Caco-2 (cell line): ENCODE results near the gene HCRTR1. TPM values are rescaled to one million over a fixed set of nuclear protein-coding genes. Genes with fewer than 3 reads are reported as not detected.

ENCODE experiments used
- BruUV-seq: library from RNA; stranded (reverse); fragments of 400-500 nt; replicated peaks from 2 replicates; lab custom pipeline; 2021; lab: Mats Ljungman, UMichigan
- CTCF ChIA-PET: fragments of 300-600 bp; sonication (Branson Sonifier 250); formaldehyde crosslinking; loops from one replicate; lab custom pipeline; 2022; ENCODE audit warnings: antibody characterized with exemption; lab: Charles Lee
- POLR2A ChIA-PET: fragments of 300-600 bp; sonication (Branson Sonifier 250); formaldehyde crosslinking; loops from one replicate; lab custom pipeline; 2022; ENCODE audit warnings: antibody characterized with exemption; lab: Charles Lee
- DNase-seq, 2 experiments: peaks; one replicate each; pipeline versions ENCODE4 v3.0.0 to v3.0.0-alpha.2; 2020 to 2022
- H3K27me3 ChIP-seq: replicated peaks from 2 replicates; pipeline ENCODE4 v1.6.0; 2011; ENCODE audit warnings: low read length; ENCODE audit not compliant: control insufficient read depth, insufficient read depth
- H3K36me3 ChIP-seq: 2 replicates; pipeline ENCODE4 v1.5.1; 2011; ENCODE audit warnings: low read length; ENCODE audit not compliant: control insufficient read depth, insufficient read depth
- H3K4me1 ChIP-seq: fragments of 250-450 bp; sonication (Bioruptor Pico); 2 replicates; pipeline ENCODE4 v1.5.1; 2020; ENCODE audit warnings: mild to moderate bottlenecking
- H3K4me3 ChIP-seq: 2 replicates; pipeline ENCODE4 v1.5.1; 2011; ENCODE audit warnings: low read depth, mild to moderate bottlenecking, control low read depth, low read length
- H3K9me3 ChIP-seq: fragments of 250-450 bp; sonication (Bioruptor Pico); 2 replicates; pipeline ENCODE4 v1.5.1; 2020; ENCODE audit warnings: mild to moderate bottlenecking, moderate library complexity
- H3K27ac Mint-ChIP-seq: one replicate; pipeline ENCODE4 v1.8.0; 2022; ENCODE audit warnings: mixed read lengths; ENCODE audit not compliant: unreplicated experiment
- H3K27me3 Mint-ChIP-seq: one replicate; pipeline ENCODE4 v1.8.0; 2022; ENCODE audit warnings: mixed read lengths; ENCODE audit not compliant: insufficient read depth, unreplicated experiment
- H3K36me3 Mint-ChIP-seq: one replicate; pipeline ENCODE4 v1.8.0; 2022; ENCODE audit warnings: mild to moderate bottlenecking, mixed read lengths; ENCODE audit not compliant: insufficient read depth, unreplicated experiment
- H3K4me1 Mint-ChIP-seq: one replicate; pipeline ENCODE4 v1.8.0; 2022; ENCODE audit warnings: low read depth, mixed read lengths; ENCODE audit not compliant: unreplicated experiment
- H3K4me3 Mint-ChIP-seq: one replicate; pipeline ENCODE4 v1.8.0; 2022; ENCODE audit warnings: mild to moderate bottlenecking, moderate library complexity, mixed read lengths; ENCODE audit not compliant: unreplicated experiment
- H3K9me3 Mint-ChIP-seq: one replicate; pipeline ENCODE4 v1.8.0; 2022; ENCODE audit warnings: mixed read lengths; ENCODE audit not compliant: unreplicated experiment
- CTCF ChIP-seq, 2 experiments: fragments of 200-600 bp in 1 of 2; IDR thresholded peaks; 1 replicate in 1 of 2; 2 replicates in 1 of 2; pipeline versions ENCODE4 v1.5.1 to v1.8.0; 2011 to 2022; ENCODE audit warnings: antibody characterized with exemption in 1 of 2, control low read depth in 1 of 2, inconsistent platforms in 1 of 2, low read depth in 1 of 2, low read length in 1 of 2, mild to moderate bottlenecking in 1 of 2, moderate library complexity in 1 of 2; ENCODE audit not compliant: insufficient read depth in 1 of 2, severe bottlenecking in 1 of 2, unreplicated experiment in 1 of 2
- intact Hi-C: fragments of 100-400 bp; cut with micrococcal nuclease; formaldehyde crosslinking; loops from one replicate; pipeline ENCODE4 v1.10.0; 2022; ENCODE audit not compliant: unreplicated experiment
- total RNA-seq: library from RNA; stranded (reverse); gene quantifications from 2 replicates; pipeline ENCODE4 v1.2.3, GENCODE V29; 2022

Gene HCRTR1
- total RNA-seq, 1 experiment from 2014 or later, result not detected

DNA sequence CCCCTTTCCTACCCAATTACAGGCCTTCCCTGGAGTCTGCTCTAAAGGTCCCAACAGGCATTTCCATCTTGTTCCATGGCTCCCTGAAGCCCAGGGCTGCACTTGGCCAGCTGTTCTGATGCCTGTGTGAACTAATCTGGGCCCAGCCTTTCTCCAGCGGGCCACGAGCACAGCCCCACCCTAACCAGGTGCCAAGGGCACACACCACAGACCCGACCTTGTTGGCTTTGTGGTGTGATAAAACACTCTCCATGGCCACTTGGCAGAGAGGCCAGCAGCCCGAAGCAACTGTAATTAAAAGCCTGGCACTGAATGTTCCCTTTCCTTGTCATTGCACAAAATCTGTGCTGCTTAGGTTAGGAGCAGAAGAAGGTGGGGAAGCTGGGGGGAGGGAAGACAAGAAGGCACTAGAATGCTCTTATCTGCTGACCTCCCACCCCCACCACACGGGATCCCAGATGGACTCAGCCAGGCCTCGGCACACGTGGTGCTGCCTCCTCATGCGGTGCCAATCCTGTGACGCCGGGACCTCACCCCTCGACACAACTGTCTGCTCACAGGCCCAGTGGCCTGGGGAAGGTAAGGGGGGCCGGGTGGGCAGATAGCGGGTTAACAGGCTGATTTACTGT lies 9.9 kb downstream of the HCRTR1 start:
- CTCF ChIA-PET, result no interaction called here

DNA sequence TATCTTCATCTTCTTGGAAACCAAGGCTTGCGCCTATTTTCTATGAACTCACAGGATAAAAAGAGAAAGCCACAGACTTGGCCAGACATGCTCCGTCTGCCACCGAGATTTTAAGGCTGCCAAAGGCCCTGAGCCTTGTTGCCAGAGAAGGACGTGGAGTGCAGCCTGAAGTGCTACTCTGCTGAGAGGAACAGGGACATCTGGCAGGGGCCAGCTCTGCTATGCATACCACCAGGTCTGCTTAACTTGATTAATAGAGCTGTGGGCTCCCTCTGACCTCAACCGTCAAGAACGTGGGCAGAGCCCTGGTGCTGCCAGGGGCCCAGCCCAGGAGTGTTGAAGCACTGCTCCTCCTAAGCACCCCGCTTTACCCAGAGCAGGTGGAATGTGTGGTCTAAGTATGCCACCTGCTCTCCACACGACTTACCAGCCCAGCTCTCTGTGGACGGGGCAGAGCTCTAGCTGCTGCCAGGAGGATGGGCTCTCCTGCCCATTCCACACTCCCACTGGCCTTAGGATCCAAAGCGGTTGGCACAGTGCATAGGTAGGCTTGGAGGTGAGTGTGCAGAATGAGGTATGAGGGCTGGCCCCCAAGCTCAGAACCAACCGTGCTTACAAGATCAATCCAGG lies 10.6 kb downstream of the HCRTR1 start:
- H3K36me3 ChIP-seq, result no peaks in the 10 kb centered on the region; the same call in 1 of the 2 replicates
- POLR2A ChIA-PET, result no interaction called here
- no peaks in the 10 kb centered on the region for H3K4me1 Mint-ChIP-seq
- H3K27me3 ChIP-seq, result no peaks in the 10 kb centered on the region
- no peak for DNase-seq
- no peak overlapping the region for H3K4me3 Mint-ChIP-seq
- no peak overlapping the region for H3K27ac Mint-ChIP-seq
- no peaks in the 10 kb centered on the region for H3K9me3 Mint-ChIP-seq
- no TSS peak for BruUV-seq
- peaks cover 5% of the 10 kb centered on the region for H3K36me3 Mint-ChIP-seq
- intact Hi-C loops, result no loop called here
- H3K4me1 ChIP-seq, result no peaks in the 10 kb centered on the region
- CTCF ChIA-PET, result no interaction called here
- no peak for TF ChIP-seq CTCF (IDR thresholded peaks at IDR 0.05; ENCODE audit: insufficient read depth in 1 of 2, low read depth in 1 of 2, low read length in 1 of 2, severe bottlenecking in 1 of 2, unreplicated experiment in 1 of 2)
- H3K9me3 ChIP-seq, result no peaks in the 10 kb centered on the region
- no peaks in the 10 kb centered on the region for H3K27me3 Mint-ChIP-seq
- H3K4me3 ChIP-seq, result no peak overlapping the region

More for the DNA sequence above, 9.9 kb downstream of the HCRTR1 start:
- Mint-ChIP-seq H3K4me1 (no peaks in the 10 kb centered on the region), H3K4me3 (no peak overlapping the region), H3K9me3 (no peaks in the 10 kb centered on the region), H3K27me3 (no peaks in the 10 kb centered on the region), H3K36me3 (peaks cover 5% of the 10 kb centered on the region), H3K27ac (no peak overlapping the region)
- POLR2A ChIA-PET, result no interaction called here
- H3K9me3 ChIP-seq, result no peaks in the 10 kb centered on the region
- BruUV-seq, result no TSS peak
- H3K36me3 ChIP-seq, result no peaks in the 10 kb centered on the region; the same call in 1 of the 2 replicates
- intact Hi-C loops, result no loop called here
- no peak for DNase-seq
- H3K4me3 ChIP-seq, result no peak overlapping the region
- H3K27me3 ChIP-seq, result no peaks in the 10 kb centered on the region
- TF ChIP-seq CTCF (IDR thresholded peaks at IDR 0.05; ENCODE audit: insufficient read depth in 1 of 2, low read depth in 1 of 2, low read length in 1 of 2, severe bottlenecking in 1 of 2, unreplicated experiment in 1 of 2), result no peak
- no peaks in the 10 kb centered on the region for H3K4me1 ChIP-seq

DNA sequence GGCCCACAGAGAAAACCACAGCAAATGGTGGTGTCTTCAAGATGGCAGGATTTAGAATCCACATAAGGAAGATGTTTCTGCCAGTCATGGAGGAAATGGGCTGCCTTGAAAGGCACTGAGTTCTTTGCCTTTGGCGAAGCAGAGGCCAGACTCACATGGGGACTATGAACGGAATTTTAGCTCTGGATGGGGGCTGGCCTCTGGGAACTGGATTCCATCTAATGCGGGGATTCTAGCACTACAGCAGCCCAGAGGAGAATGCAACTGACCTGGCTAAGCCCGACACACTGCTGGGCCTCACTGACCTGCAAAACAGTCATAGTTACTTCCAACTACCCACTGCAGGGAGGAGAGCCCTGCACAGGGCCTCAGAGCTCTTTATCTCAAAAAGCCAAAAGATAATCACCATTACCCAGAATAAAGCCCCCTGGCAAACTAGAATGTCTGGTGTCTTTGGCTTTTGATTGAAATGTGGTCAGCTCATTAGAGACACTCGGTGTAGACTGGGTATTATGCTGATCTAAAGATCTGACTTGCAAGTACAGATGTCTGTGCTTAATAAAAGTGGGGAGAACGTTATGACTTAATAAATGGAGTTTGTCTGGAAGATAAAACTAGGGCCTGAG lies 11.6 kb downstream of the HCRTR1 start:
- ChIA-PET POLR2A (no interaction called here), CTCF (no interaction called here)

More for the DNA sequence above, 11.6 kb downstream of the HCRTR1 start:
- TF ChIP-seq CTCF (IDR thresholded peaks at IDR 0.05; ENCODE audit: insufficient read depth in 1 of 2, low read depth in 1 of 2, low read length in 1 of 2, severe bottlenecking in 1 of 2, unreplicated experiment in 1 of 2), result no peak
- Mint-ChIP-seq H3K36me3 (peaks cover 5% of the 10 kb centered on the region), H3K27ac (no peak overlapping the region), H3K4me3 (no peak overlapping the region), H3K9me3 (no peaks in the 10 kb centered on the region), H3K27me3 (no peaks in the 10 kb centered on the region), H3K4me1 (no peaks in the 10 kb centered on the region)
- DNase-seq, result no peak
- no peaks in the 10 kb centered on the region for H3K27me3 ChIP-seq
- intact Hi-C loops, result no loop called here
- no TSS peak for BruUV-seq
- no peaks in the 10 kb centered on the region for H3K4me1 ChIP-seq
- H3K4me3 ChIP-seq, result no peak overlapping the region
- H3K9me3 ChIP-seq, result no peaks in the 10 kb centered on the region
- H3K36me3 ChIP-seq, result no peaks in the 10 kb centered on the region; the same call in 1 of the 2 replicates
